Measurements from ENCODE around the gene SEMA3F.

Gene SEMA3F

DNA sequence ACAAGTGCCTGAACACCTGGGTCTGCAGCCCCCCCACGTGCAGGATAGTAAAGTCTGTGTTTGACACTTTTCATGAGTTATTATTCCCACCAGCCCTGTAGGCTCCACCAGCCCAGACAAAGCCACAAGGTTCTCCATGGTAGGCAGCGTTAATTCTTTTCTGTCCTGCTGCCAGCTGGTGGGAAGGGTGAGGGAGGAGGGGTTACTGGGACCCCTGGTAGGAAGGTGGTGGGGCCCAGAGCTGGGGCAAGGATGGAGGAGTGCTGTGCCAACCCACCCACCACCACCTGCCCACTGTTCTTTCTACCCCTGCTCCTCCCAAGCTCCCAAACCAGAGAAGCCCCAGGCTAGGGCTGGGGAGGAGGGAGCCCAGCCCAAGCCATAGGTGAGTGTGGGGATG, 20.8 kb upstream of the SEMA3F start:
- no peak overlapping the region for H3K4me3 ChIP-seq (ENCODE audit: low read length)
- no peaks in the 10 kb centered on the region for H3K9me3 ChIP-seq (replicated peaks; ENCODE audit: low read length)
- H3K4me1 ChIP-seq (ENCODE audit: control insufficient read depth, insufficient read depth, low read length) = peaks cover 13% of the 10 kb centered on the region
- no peak overlapping the region for H3K4me2 ChIP-seq (ENCODE audit: low read length)
- peaks cover 26% of the 10 kb centered on the region for H3K27me3 ChIP-seq (ENCODE audit: control insufficient read depth, insufficient read depth, low read length)
- H3K36me3 ChIP-seq (ENCODE audit: insufficient read depth, low read length) = no peaks in the 10 kb centered on the region
- H3K9ac ChIP-seq (ENCODE audit: low read depth, low read length) = no peak overlapping the region

DNA sequence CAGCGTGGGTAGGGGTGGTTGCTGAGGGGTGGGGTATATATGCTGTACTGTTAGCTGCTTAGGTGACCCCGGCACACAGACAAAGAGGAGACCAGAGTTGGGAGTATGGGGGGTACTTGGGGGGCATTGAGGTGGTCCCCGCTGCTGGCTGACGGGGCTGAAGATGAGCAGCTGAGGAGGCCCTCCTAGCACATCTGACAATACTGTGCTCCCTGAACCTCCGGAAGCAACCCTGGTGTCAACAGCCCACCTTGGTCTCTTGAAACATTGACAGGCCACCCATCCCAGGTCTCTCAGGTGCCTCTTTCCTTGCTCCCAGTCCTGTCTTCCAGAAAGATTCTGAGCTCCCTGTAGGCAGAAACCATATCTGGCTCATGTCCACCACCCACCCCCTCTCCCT, 19.2 kb upstream of the SEMA3F start:
- Histone ChIP-seq H3K4me1 (ENCODE audit: control insufficient read depth, insufficient read depth, low read length) (peaks cover 13% of the 10 kb centered on the region), H3K4me2 (ENCODE audit: low read length) (no peak overlapping the region), H3K27me3 (ENCODE audit: control insufficient read depth, insufficient read depth, low read length) (peaks cover 23% of the 10 kb centered on the region), H3K9ac (ENCODE audit: low read depth, low read length) (no peak overlapping the region), H3K36me3 (ENCODE audit: insufficient read depth, low read length) (no peaks in the 10 kb centered on the region), H3K9me3 (replicated peaks; ENCODE audit: low read length) (no peaks in the 10 kb centered on the region), H3K4me3 (ENCODE audit: low read length) (no peak overlapping the region)

DNA sequence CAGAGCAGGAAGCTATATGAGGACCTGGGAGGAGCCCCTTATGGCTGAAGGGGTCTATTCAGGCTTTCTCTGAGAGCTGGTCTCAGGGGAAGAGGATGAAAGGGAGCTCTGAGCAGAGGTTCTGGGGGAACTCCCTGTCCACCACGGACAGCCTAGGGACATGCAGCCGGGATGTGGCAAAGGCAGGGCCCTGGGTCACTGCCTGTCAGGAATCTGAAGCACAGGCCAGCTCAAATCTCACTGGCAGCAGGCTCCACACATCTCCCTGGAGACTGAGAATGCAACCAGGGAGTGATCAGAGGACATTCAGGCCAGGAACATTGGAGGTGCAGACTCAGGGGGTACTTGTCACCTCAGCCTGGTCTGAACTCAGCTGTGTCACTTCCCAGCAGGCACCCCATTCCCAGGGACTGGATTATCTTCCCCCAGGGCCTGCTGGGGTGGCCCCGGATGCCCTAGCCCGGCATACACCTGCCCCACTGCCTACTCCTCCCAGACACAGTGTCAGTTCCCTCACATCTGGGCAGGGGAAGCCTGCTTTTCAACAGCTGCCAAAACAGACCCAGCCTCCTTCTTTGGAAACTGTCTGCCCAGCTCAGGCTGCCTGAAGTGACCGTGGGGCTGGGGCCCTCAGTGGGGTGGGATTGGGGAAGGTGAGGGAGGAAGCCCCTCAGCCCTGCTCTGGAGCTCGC, 18.3 kb upstream of the SEMA3F start:
- Histone ChIP-seq H3K36me3 (ENCODE audit: insufficient read depth, low read length) (no peaks in the 10 kb centered on the region), H3K9me3 (replicated peaks; ENCODE audit: low read length) (no peaks in the 10 kb centered on the region), H3K4me2 (ENCODE audit: low read length) (no peak overlapping the region), H3K27me3 (ENCODE audit: control insufficient read depth, insufficient read depth, low read length) (peaks cover 23% of the 10 kb centered on the region), H3K9ac (ENCODE audit: low read depth, low read length) (no peak overlapping the region), H3K4me1 (ENCODE audit: control insufficient read depth, insufficient read depth, low read length) (peaks cover 13% of the 10 kb centered on the region), H3K4me3 (ENCODE audit: low read length) (no peak overlapping the region)

DNA sequence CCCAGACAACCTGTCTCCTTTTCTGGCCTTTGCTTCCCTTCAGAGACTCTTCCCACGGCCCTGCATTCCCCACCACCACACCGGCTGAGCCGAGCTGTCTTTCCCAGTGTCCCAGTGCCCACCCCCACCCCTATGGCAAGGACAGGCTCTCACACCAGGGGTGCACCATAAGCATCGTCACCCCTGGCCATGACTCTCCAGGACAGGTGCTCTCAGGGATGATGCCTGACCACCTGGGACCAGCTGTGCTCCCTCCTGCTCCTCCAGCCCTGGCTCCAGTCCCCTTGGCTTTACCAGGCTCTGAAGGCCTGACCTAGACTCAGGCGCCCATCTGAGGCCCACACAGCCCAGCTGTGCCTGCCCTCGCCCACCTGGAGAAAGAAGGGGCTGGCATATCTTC, 17.6 kb upstream of the SEMA3F start:
- Histone ChIP-seq H3K4me3 (ENCODE audit: low read length) (no peak overlapping the region), H3K36me3 (ENCODE audit: insufficient read depth, low read length) (no peaks in the 10 kb centered on the region), H3K27me3 (ENCODE audit: control insufficient read depth, insufficient read depth, low read length) (peaks cover 20% of the 10 kb centered on the region), H3K4me2 (ENCODE audit: low read length) (no peak overlapping the region), H3K4me1 (ENCODE audit: control insufficient read depth, insufficient read depth, low read length) (peaks cover 13% of the 10 kb centered on the region), H3K9me3 (replicated peaks; ENCODE audit: low read length) (no peaks in the 10 kb centered on the region), H3K9ac (ENCODE audit: low read depth, low read length) (no peak overlapping the region)

DNA sequence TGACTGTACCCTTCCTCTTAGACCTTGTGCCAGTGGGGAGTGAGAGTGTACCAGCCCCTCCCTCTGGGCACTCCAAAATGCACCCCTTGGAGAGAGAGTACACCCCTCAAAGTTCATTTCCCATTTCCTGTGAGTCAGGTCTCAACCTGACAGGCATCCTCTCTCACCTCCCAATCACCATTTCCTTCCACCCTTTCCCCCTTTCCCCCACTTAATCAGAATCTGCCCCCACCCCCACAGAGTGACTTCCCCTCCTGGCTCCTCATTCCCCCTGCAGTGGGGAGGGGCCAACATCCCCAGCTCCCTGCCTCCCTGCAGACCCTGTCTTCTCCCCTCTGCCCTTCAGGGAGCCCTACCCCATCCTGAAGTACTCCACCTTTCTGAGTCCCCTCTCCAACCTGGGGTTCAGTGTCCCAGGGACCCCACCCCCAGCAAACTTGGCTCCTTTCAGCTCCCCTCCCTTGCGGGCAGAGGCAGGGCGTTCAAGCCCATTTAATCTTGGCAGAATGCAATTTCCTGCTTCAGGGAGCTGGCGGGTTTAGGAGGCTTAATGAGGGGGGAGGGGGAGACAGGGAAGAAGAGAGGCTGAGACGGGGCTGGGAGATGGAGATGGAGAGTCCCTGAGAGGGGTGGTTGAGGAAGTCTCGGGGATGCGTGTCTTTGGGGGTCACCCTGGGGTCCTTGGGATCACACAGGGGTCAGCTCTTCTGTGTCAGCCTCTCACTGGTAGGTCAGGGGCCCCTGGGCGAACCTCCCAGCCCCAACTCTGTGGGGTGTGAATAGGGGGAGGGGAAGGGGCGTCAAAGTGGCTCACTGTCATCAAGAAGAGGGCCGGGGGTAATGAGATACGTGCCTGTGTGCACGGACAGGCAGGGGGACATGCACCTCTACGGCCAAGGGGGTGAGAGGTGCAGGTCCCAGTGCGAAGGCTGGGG, 16.6 kb upstream of the SEMA3F start:
- Histone ChIP-seq H3K4me1 (ENCODE audit: control insufficient read depth, insufficient read depth, low read length) (peaks cover 13% of the 10 kb centered on the region), H3K27me3 (ENCODE audit: control insufficient read depth, insufficient read depth, low read length) (peaks cover 11% of the 10 kb centered on the region), H3K9me3 (replicated peaks; ENCODE audit: low read length) (no peaks in the 10 kb centered on the region), H3K9ac (ENCODE audit: low read depth, low read length) (no peak overlapping the region), H3K36me3 (ENCODE audit: insufficient read depth, low read length) (no peaks in the 10 kb centered on the region), H3K4me2 (ENCODE audit: low read length) (peak overlapping the region; percentile 56), H3K4me3 (ENCODE audit: low read length) (no peak overlapping the region)

DNA sequence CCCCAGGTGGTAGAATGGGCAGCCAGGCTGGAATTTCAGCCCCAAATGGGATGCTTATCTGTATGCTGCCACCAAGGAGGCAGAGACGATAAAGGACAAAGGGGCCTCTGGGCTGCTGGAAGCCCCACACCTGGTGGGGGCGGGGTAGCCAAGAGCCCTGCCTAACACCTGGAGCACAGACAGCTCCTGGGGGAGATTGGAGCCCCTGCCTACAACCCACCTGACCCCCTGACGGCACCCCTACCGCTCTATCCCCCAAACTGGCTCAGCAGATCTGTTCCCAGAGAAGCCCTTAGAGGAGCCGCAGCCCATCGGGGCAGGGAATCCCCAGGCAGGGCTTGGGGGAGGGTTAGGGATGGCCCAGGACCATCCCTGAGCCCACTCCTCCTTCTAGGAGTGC, 15.8 kb upstream of the SEMA3F start:
- peaks cover 4% of the 10 kb centered on the region for H3K27me3 ChIP-seq (ENCODE audit: control insufficient read depth, insufficient read depth, low read length)
- no peak overlapping the region for H3K4me3 ChIP-seq (ENCODE audit: low read length)
- H3K36me3 ChIP-seq (ENCODE audit: insufficient read depth, low read length) = no peaks in the 10 kb centered on the region
- H3K4me1 ChIP-seq (ENCODE audit: control insufficient read depth, insufficient read depth, low read length) = peaks cover 13% of the 10 kb centered on the region
- H3K4me2 ChIP-seq (ENCODE audit: low read length) = no peak overlapping the region
- H3K9ac ChIP-seq (ENCODE audit: low read depth, low read length) = no peak overlapping the region
- no peaks in the 10 kb centered on the region for H3K9me3 ChIP-seq (replicated peaks; ENCODE audit: low read length)

DNA sequence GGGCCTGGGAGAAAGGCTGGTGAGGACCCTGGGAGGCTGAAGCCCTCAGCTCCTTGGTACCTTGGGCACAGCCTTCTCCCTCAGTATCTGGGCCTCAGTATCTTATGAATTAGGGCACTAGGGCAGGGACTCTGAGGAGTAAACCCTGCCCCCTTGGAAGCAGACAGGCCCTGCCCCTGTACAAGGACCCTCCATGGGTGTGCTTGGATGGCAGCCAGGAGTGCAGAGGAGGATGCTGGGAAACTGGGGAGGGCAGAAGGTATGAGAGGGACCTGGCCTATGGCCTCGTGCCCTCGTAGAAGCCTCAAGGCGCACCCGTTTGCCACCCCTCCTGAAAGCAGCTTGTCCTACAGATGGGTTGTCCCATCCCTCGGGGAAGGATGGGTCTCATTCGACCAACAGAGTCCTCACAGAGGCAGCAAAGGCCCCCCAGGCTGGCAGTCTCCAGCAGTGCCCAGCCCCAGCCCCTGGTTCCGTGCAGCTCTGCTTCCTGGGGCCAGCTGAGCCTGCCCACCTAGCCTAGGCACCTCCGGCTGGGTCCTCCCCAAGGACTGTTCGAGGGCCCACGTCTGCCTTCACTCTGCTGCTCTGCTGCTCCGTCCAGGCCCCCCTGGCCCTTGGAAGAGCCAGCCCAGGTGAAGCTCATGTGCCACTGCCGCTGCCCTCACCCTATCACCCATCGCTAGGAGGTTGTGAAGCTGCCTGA, 15.3 kb upstream of the SEMA3F start:
- Histone ChIP-seq H3K9me3 (replicated peaks; ENCODE audit: low read length) (no peaks in the 10 kb centered on the region), H3K27me3 (ENCODE audit: control insufficient read depth, insufficient read depth, low read length) (no peaks in the 10 kb centered on the region), H3K4me1 (ENCODE audit: control insufficient read depth, insufficient read depth, low read length) (peaks cover 13% of the 10 kb centered on the region), H3K36me3 (ENCODE audit: insufficient read depth, low read length) (no peaks in the 10 kb centered on the region), H3K4me3 (ENCODE audit: low read length) (no peak overlapping the region), H3K9ac (ENCODE audit: low read depth, low read length) (no peak overlapping the region), H3K4me2 (ENCODE audit: low read length) (no peak overlapping the region)

DNA sequence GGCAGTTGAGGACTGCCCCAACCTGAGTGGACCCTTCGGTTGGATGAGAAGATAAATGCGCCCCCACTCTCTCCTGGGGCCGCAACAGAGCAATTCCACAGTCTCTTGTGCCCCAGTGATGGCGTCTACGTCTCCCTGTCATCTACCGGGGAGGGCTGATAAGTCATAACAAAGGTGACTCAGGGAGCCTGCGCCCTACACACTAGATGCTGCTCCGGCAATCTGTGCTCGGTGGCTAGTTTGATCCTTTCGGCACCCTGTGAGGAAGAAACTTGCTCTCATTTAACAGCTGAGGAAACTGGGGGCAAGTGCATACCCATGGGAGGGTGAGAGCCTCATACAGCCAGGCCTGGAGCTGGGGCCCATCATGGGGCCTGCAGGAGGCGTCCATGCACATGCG, 14.1 kb upstream of the SEMA3F start:
- H3K4me1 ChIP-seq (ENCODE audit: control insufficient read depth, insufficient read depth, low read length) = peaks cover 13% of the 10 kb centered on the region
- no peak overlapping the region for H3K4me3 ChIP-seq (ENCODE audit: low read length)
- H3K27me3 ChIP-seq (ENCODE audit: control insufficient read depth, insufficient read depth, low read length) = no peaks in the 10 kb centered on the region
- no peaks in the 10 kb centered on the region for H3K9me3 ChIP-seq (replicated peaks; ENCODE audit: low read length)
- H3K9ac ChIP-seq (ENCODE audit: low read depth, low read length) = no peak overlapping the region
- H3K36me3 ChIP-seq (ENCODE audit: insufficient read depth, low read length) = no peaks in the 10 kb centered on the region
- no peak overlapping the region for H3K4me2 ChIP-seq (ENCODE audit: low read length)

DNA sequence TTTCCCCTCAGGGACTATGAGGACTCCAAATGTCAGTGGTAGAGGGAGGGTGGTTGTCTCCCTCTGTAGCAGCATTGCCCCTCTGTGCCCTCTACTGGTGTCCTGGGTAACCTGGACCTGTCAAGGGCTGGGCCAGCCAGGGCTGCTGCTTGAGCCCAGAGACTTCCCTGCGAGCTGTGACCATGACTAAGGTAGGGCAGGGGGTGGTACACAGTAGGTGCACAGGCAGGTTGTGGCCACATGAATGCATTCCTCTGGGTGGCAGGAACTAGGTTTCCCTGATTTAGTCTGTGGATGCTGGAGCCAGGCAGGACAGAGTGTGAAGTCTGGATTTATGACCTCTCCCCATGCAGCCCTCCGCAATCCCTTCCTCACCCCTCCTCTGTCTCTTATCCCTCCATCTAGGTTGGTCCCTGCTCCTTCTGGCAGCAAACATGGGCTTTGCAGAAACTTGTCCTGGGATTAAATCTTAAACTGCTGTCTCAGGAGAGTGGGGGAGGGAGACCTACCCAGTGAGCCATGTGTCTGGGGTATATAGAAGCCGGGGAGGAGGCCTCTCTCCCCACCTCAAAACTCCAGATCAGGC, 8.7 kb upstream of the SEMA3F start:
- Histone ChIP-seq H3K4me1 (ENCODE audit: control insufficient read depth, insufficient read depth, low read length) (no peaks in the 10 kb centered on the region), H3K9ac (ENCODE audit: low read depth, low read length) (no peak overlapping the region), H3K36me3 (ENCODE audit: insufficient read depth, low read length) (no peaks in the 10 kb centered on the region), H3K4me3 (ENCODE audit: low read length) (no peak overlapping the region), H3K4me2 (ENCODE audit: low read length) (no peak overlapping the region), H3K27me3 (ENCODE audit: control insufficient read depth, insufficient read depth, low read length) (no peaks in the 10 kb centered on the region), H3K9me3 (replicated peaks; ENCODE audit: low read length) (no peaks in the 10 kb centered on the region)

DNA sequence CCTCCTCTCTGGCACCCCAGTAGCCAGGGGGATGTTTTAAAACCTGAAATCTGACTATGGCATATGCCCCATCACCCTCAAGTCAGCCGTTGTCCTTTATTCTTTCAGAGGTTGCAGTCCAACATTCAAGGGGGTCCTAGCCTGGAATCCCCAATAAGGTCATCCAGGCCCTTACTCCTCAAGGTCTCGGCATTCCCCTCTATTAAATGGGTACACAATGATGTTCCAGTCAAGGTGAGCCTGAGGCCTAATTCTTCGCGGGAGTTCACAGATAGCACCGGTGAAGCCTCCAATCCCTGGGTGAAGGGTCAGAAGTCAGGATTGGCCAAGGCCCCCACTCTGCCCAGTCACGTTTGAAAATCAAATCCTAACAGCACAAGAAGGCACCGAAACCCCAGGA, 8.1 kb upstream of the SEMA3F start:
- Histone ChIP-seq H3K36me3 (ENCODE audit: insufficient read depth, low read length) (no peaks in the 10 kb centered on the region), H3K4me2 (ENCODE audit: low read length) (no peak overlapping the region), H3K4me1 (ENCODE audit: control insufficient read depth, insufficient read depth, low read length) (no peaks in the 10 kb centered on the region), H3K9ac (ENCODE audit: low read depth, low read length) (no peak overlapping the region), H3K27me3 (ENCODE audit: control insufficient read depth, insufficient read depth, low read length) (no peaks in the 10 kb centered on the region), H3K4me3 (ENCODE audit: low read length) (no peak overlapping the region), H3K9me3 (replicated peaks; ENCODE audit: low read length) (no peaks in the 10 kb centered on the region)

DNA sequence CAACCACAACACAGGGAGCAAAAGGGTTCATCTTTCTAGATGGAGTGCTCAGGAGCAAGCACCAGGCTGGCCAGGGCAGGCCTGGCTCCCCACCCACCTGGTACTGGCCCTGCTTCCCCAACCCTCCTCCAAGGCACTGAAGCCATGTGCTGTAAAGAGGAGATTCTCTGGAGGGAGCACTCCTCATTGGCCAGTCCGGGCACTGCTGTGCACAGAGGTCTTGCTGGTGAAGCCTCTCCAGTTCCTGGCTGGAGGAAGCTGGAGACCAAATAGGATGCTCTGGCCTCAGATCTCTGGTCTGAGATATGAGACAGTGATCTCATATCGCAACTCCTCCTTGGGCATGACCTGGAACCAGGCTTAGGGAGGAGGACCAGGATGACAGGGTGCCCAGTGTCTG, 7.7 kb upstream of the SEMA3F start:
- H3K4me1 ChIP-seq (ENCODE audit: control insufficient read depth, insufficient read depth, low read length) = no peaks in the 10 kb centered on the region
- no peak overlapping the region for H3K9ac ChIP-seq (ENCODE audit: low read depth, low read length)
- H3K4me3 ChIP-seq (ENCODE audit: low read length) = no peak overlapping the region

More for the DNA sequence above, 7.7 kb upstream of the SEMA3F start:
- Histone ChIP-seq H3K4me2 (ENCODE audit: low read length) (no peak overlapping the region), H3K27me3 (ENCODE audit: control insufficient read depth, insufficient read depth, low read length) (no peaks in the 10 kb centered on the region), H3K9me3 (replicated peaks; ENCODE audit: low read length) (no peaks in the 10 kb centered on the region), H3K36me3 (ENCODE audit: insufficient read depth, low read length) (no peaks in the 10 kb centered on the region)

Data from skeletal muscle satellite cell (primary cell).